Measurements from ENCODE around the gene PROSER1. TPM values are rescaled to one million over a fixed set of nuclear protein-coding genes. Genes with fewer than 3 reads are reported as not detected.

The PROSER1 gene
- total RNA-seq, 2 donors from 2014 or later = 39.9 to 41.8 TPM

GRCh38 chr13:38969187-38969586 lies 68.7 kb downstream of the PROSER1 start:
- H3K27me3 ChIP-seq = no peaks in the 10 kb centered on the region
- H3K4me3 ChIP-seq = no peak overlapping the region
- no peak for ATAC-seq
- intact Hi-C loops (cut with DNase I) = no loop called here
- H3K36me3 ChIP-seq (replicated peaks in 1 of 2; ENCODE audit: insufficient read depth in 1 of 2, low read depth in 2 of 2) = no peaks in the 10 kb centered on the region
- 44 to 50% methylated on average over 2 of the region's 2 CpGs for WGBS, 2 donors
- H3K27ac ChIP-seq = no peak overlapping the region
- DNase-seq = no peak
- H3K4me1 ChIP-seq = no peaks in the 10 kb centered on the region
- no peak for TF ChIP-seq POLR2A (IDR thresholded peaks at IDR 0.05)
- TF ChIP-seq CTCF (IDR thresholded peaks at IDR 0.05) = no peak
- H3K9me3 ChIP-seq = no peaks in the 10 kb centered on the region

- WGBS, 2 donors = 36 to 69% methylated on average over 2 of the region's 2 CpGs
- Histone ChIP-seq H3K4me3 (no peak overlapping the region), H3K4me1 (no peaks in the 10 kb centered on the region), H3K36me3 (replicated peaks in 1 of 2; ENCODE audit: insufficient read depth in 1 of 2, low read depth in 2 of 2) (no peaks in the 10 kb centered on the region), H3K27ac (no peak overlapping the region), H3K27me3 (no peaks in the 10 kb centered on the region), H3K9me3 (no peaks in the 10 kb centered on the region)
- TF ChIP-seq POLR2A (IDR thresholded peaks at IDR 0.05) (no peak), CTCF (IDR thresholded peaks at IDR 0.05) (no peak)
- ATAC-seq (no peak), DNase-seq (no peak)
- intact Hi-C loops (cut with DNase I) = no loop called here
Measured at GRCh38 chr13:38967446-38967845, 70.4 kb downstream of the PROSER1 start.

- Histone ChIP-seq H3K27me3 (no peaks in the 10 kb centered on the region), H3K36me3 (replicated peaks in 1 of 2; ENCODE audit: insufficient read depth in 1 of 2, low read depth in 2 of 2) (no peaks in the 10 kb centered on the region), H3K27ac (no peak overlapping the region), H3K9me3 (no peaks in the 10 kb centered on the region), H3K4me1 (no peaks in the 10 kb centered on the region), H3K4me3 (no peak overlapping the region)
- DNase-seq (no peak), ATAC-seq (no peak)
- intact Hi-C loops (cut with DNase I) = no loop called here
- TF ChIP-seq POLR2A (IDR thresholded peaks at IDR 0.05) = no peak
- TF ChIP-seq CTCF (IDR thresholded peaks at IDR 0.05) = no peak
- 68 to 76% methylated on average over 4 of the region's 4 CpGs for WGBS, 2 donors
Measured at GRCh38 chr13:38965281-38965680, 72.6 kb downstream of the PROSER1 start.

- intact Hi-C loops (cut with DNase I) = no loop called here
- DNase-seq = no peak
- H3K27me3 ChIP-seq = no peaks in the 10 kb centered on the region
- no peak overlapping the region for H3K27ac ChIP-seq
- H3K4me3 ChIP-seq = no peak overlapping the region
- TF ChIP-seq POLR2A (IDR thresholded peaks at IDR 0.05) (no peak), CTCF (IDR thresholded peaks at IDR 0.05) (no peak)
- peaks cover 0 to 11% (median 0%) of the 10 kb centered on the region in 3 donors for H3K9me3 ChIP-seq
- no peak for ATAC-seq
- H3K36me3 ChIP-seq (replicated peaks in 1 of 2; ENCODE audit: insufficient read depth in 1 of 2, low read depth in 2 of 2) = no peaks in the 10 kb centered on the region
- no peaks in the 10 kb centered on the region for H3K4me1 ChIP-seq
Measured at GRCh38 chr13:38960175-38960574, 77.7 kb downstream of the PROSER1 start.

Other genes starting within 250 kb of the PROSER1 start
- gene STOML3, start 47.3 kb downstream of the PROSER1 start, total RNA-seq = not detected
- 10 to 100 TPM; 20.1 to 21.0 TPM for gene NHLRC3, start 367 bp upstream of the PROSER1 start, total RNA-seq